Naive B cell (primary cell): ENCODE measurements around the gene TARM1. TPM values are rescaled to one million over a fixed set of nuclear protein-coding genes. Genes with fewer than 3 reads are reported as not detected.
"Not testable (repeated sequence)": the region's sequence is repeated elsewhere in the genome, so short reads cannot be mapped to it uniquely, and the experiment has no call there.

Source experiments
- ATAC-seq, 2 donors: fragments of 150-1000 bp; cut with Tn5 transposase; 2 replicates each; pipeline ENCODE4 v1.10.0; 2021; ENCODE audit warnings: low read depth in 2 of 2, mild to moderate bottlenecking in 2 of 2, moderate library complexity in 2 of 2
- DNase-seq: peaks from one replicate; pipeline ENCODE4 v3.0.0; 2022
- H3K27ac Mint-ChIP-seq, 6 donors: one replicate each; pipeline ENCODE4 v1.8.0; 2020 to 2022; ENCODE audit warnings: mild to moderate bottlenecking in 6 of 6, mixed read lengths in 6 of 6, moderate library complexity in 5 of 6, inconsistent platforms in 2 of 6
- H3K27me3 Mint-ChIP-seq, 3 donors: one replicate each; pipeline ENCODE4 v1.8.0; 2021 to 2022; ENCODE audit warnings: mixed read lengths in 3 of 3, mild to moderate bottlenecking in 1 of 3
- H3K36me3 Mint-ChIP-seq, 2 donors: one replicate each; pipeline ENCODE4 v1.8.0; 2020 to 2022; ENCODE audit warnings: mixed read lengths in 2 of 2, inconsistent platforms in 1 of 2, mild to moderate bottlenecking in 1 of 2
- H3K4me1 Mint-ChIP-seq, 3 donors: one replicate each; pipeline ENCODE4 v1.8.0; 2020 to 2022; ENCODE audit warnings: mixed read lengths in 3 of 3, inconsistent platforms in 1 of 3, mild to moderate bottlenecking in 1 of 3, moderate library complexity in 1 of 3
- H3K4me3 Mint-ChIP-seq, 8 donors: one replicate each; pipeline ENCODE4 v1.8.0; 2020 to 2022; ENCODE audit warnings: mild to moderate bottlenecking in 8 of 8, mixed read lengths in 8 of 8, moderate library complexity in 8 of 8, inconsistent platforms in 2 of 8
- H3K9me3 Mint-ChIP-seq, 7 donors: one replicate each; pipeline ENCODE4 v1.8.0; 2020 to 2022; ENCODE audit warnings: mixed read lengths in 7 of 7, mild to moderate bottlenecking in 5 of 7, inconsistent platforms in 2 of 7, moderate library complexity in 1 of 7
- polyA plus RNA-seq, 6 donors: library from polyadenylated mRNA; unstranded; fragments of 300-500 nt; fragmentation: Illumina TruSeq; gene quantifications; one replicate each; pipeline ENCODE4 v1.2.3, GENCODE V29; 2021; ENCODE audit warnings: low read depth in 6 of 6

The TARM1 gene
- polyA plus RNA-seq, 6 donors from 2014 or later = not detected

- DNase-seq (no peak), ATAC-seq (no peak)
- no peak overlapping the region for H3K27ac Mint-ChIP-seq
- peaks cover 0 to 29% of the 10 kb centered on the region in 2 donors for H3K36me3 Mint-ChIP-seq
- peaks cover 14 to 30% (median 23%) of the 10 kb centered on the region in 3 donors for H3K4me1 Mint-ChIP-seq
- H3K9me3 Mint-ChIP-seq = no peaks in the 10 kb centered on the region
- H3K27me3 Mint-ChIP-seq = no peaks in the 10 kb centered on the region
- peak overlapping the region in 1 of 8 donors; percentile 24 for H3K4me3 Mint-ChIP-seq
These were observed 27.3 kb upstream of the TARM1 start for GRCh38 chr19:54108496-54108895.

- Mint-ChIP-seq H3K27ac (no peak overlapping the region), H3K4me1 (peaks cover 19 to 32% (median 26%) of the 10 kb centered on the region in 3 donors), H3K4me3 (peak overlapping the region in 1 of 8 donors; percentile 45), H3K9me3 (no peaks in the 10 kb centered on the region), H3K27me3 (no peaks in the 10 kb centered on the region), H3K36me3 (peaks cover 0 to 29% of the 10 kb centered on the region in 2 donors)
- ATAC-seq = no peak
- DNase-seq = no peak
These were observed 26.8 kb upstream of the TARM1 start for GRCh38 chr19:54107876-54108490.

- H3K27me3 Mint-ChIP-seq = no peaks in the 10 kb centered on the region
- H3K4me3 Mint-ChIP-seq = peak overlapping the region in 1 of 8 donors; percentile 89
- H3K27ac Mint-ChIP-seq = peak overlapping the region in 1 of 6 donors; percentile 39
- H3K4me1 Mint-ChIP-seq = peaks cover 26 to 41% (median 31%) of the 10 kb centered on the region in 3 donors
- H3K36me3 Mint-ChIP-seq = peaks cover 0 to 29% of the 10 kb centered on the region in 2 donors
- no peaks in the 10 kb centered on the region for H3K9me3 Mint-ChIP-seq
- DNase-seq = no peak
- no peak for ATAC-seq
These were observed 25.6 kb upstream of the TARM1 start for GRCh38 chr19:54106716-54107115.

- DNase-seq (no peak), ATAC-seq (no peak)
- H3K4me3 Mint-ChIP-seq = peak overlapping the region in 5 of 8 donors; percentile 1 to 89 (median 64)
- H3K27ac Mint-ChIP-seq = no peak overlapping the region
- H3K9me3 Mint-ChIP-seq = no peaks in the 10 kb centered on the region
- H3K27me3 Mint-ChIP-seq = no peaks in the 10 kb centered on the region
- H3K4me1 Mint-ChIP-seq = peaks cover 26 to 41% (median 34%) of the 10 kb centered on the region in 3 donors
- H3K36me3 Mint-ChIP-seq = peaks cover 0 to 26% of the 10 kb centered on the region in 2 donors
These were observed 24.6 kb upstream of the TARM1 start for GRCh38 chr19:54105796-54106195.

GRCh38 chr19:54104998-54105715 is 24.0 kb upstream of the TARM1 start:
- H3K9me3 Mint-ChIP-seq = no peaks in the 10 kb centered on the region
- no peaks in the 10 kb centered on the region for H3K27me3 Mint-ChIP-seq
- H3K27ac Mint-ChIP-seq = peak overlapping the region in 1 of 6 donors; percentile 37
- H3K4me1 Mint-ChIP-seq = peaks cover 23 to 42% (median 30%) of the 10 kb centered on the region in 3 donors
- ATAC-seq = no peak
- peak overlapping the region in 7 of 8 donors; percentile 4 to 98 (median 25) for H3K4me3 Mint-ChIP-seq
- DNase-seq = no peak
- peaks cover 0 to 19% of the 10 kb centered on the region in 2 donors for H3K36me3 Mint-ChIP-seq

GRCh38 chr19:54102421-54103169 is 21.4 kb upstream of the TARM1 start, which contains the start of gene NDUFA3:
Gene NDUFA3 (plus strand): TSS chr19:54102855. CDS start chr19:54102879, 24 bp downstream.
- Mint-ChIP-seq H3K27ac (peak within 1 kb of the TSS; percentile 91 to 97 (median 96)), H3K9me3 (no peaks in the 10 kb centered on the region), H3K4me1 (peaks cover 21 to 41% (median 25%) of the 10 kb centered on the region in 3 donors), H3K27me3 (no peaks in the 10 kb centered on the region), H3K36me3 (peaks cover 0 to 15% of the 10 kb centered on the region in 2 donors), H3K4me3 (peak within 1 kb of the TSS; percentile 89 to 99 (median 98))
- ATAC-seq (peak; percentile 98 to 99), DNase-seq (peak; percentile 96)

- peaks cover 0 to 11% of the 10 kb centered on the region in 2 donors for H3K36me3 Mint-ChIP-seq
- H3K27ac Mint-ChIP-seq = peak within 1 kb of the TSS in 3 of 6 donors; percentile 64 to 78 (median 71)
- ATAC-seq (no peak), DNase-seq (no peak)
- H3K4me1 Mint-ChIP-seq = peaks cover 28 to 43% (median 31%) of the 10 kb centered on the region in 3 donors
- peaks cover 5 to 14% (median 13%) of the 10 kb centered on the region in 3 donors for H3K27me3 Mint-ChIP-seq
- no peaks in the 10 kb centered on the region for H3K9me3 Mint-ChIP-seq
- peak within 1 kb of the TSS in 7 of 8 donors; percentile 50 to 98 (median 63) for H3K4me3 Mint-ChIP-seq
These were observed 19.4 kb upstream of the TARM1 start, which contains the start of gene OSCAR for GRCh38 chr19:54100561-54100960. Gene OSCAR (minus strand): TSS chr19:54100803. CDS start chr19:54100792, 11 bp downstream.

- not testable (repeated sequence) for ATAC-seq, H3K36me3 Mint-ChIP-seq, H3K4me3 Mint-ChIP-seq, H3K9me3 Mint-ChIP-seq, DNase-seq, H3K27ac Mint-ChIP-seq
- Mint-ChIP-seq H3K4me1 (peaks cover 26 to 42% (median 30%) of the 10 kb centered on the region in 3 donors), H3K27me3 (peaks cover 5 to 15% (median 13%) of the 10 kb centered on the region in 3 donors)
These were observed 18.7 kb upstream of the TARM1 start for GRCh38 chr19:54099903-54100255.

GRCh38 chr19:54099190-54099902 is 18.2 kb upstream of the TARM1 start:
- H3K9me3 Mint-ChIP-seq = peaks cover 0 to 3% (median 0%) of the 10 kb centered on the region in 7 donors
- no peak overlapping the region for H3K27ac Mint-ChIP-seq
- no peak overlapping the region for H3K4me3 Mint-ChIP-seq
- no peak for DNase-seq
- peaks cover 0 to 9% of the 10 kb centered on the region in 2 donors for H3K36me3 Mint-ChIP-seq
- H3K4me1 Mint-ChIP-seq = peaks cover 26 to 40% (median 30%) of the 10 kb centered on the region in 3 donors
- H3K27me3 Mint-ChIP-seq = peaks cover 10 to 20% (median 13%) of the 10 kb centered on the region in 3 donors
- ATAC-seq = no peak

GRCh38 chr19:54096617-54097106 is 15.5 kb upstream of the TARM1 start:
- H3K4me1 Mint-ChIP-seq = peaks cover 14 to 18% (median 18%) of the 10 kb centered on the region in 3 donors
- DNase-seq (no peak), ATAC-seq (peak; percentile 46 to 51)
- peaks cover 0 to 13% (median 2%) of the 10 kb centered on the region in 7 donors for H3K9me3 Mint-ChIP-seq
- H3K4me3 Mint-ChIP-seq = peak overlapping the region; percentile 43 to 85 (median 68)
- peak overlapping the region in 1 of 6 donors; percentile 27 for H3K27ac Mint-ChIP-seq
- peaks cover 5 to 9% of the 10 kb centered on the region in 2 donors for H3K36me3 Mint-ChIP-seq
- H3K27me3 Mint-ChIP-seq = peaks cover 23 to 38% (median 25%) of the 10 kb centered on the region in 3 donors

- peak; percentile 32 for DNase-seq
- Mint-ChIP-seq H3K4me1 (peaks cover 11 to 18% (median 16%) of the 10 kb centered on the region in 3 donors), H3K27ac (peak overlapping the region in 3 of 6 donors; percentile 12 to 66 (median 27)), H3K9me3 (peaks cover 0 to 13% (median 2%) of the 10 kb centered on the region in 7 donors), H3K27me3 (peaks cover 29 to 44% (median 29%) of the 10 kb centered on the region in 3 donors), H3K4me3 (peak overlapping the region; percentile 70 to 85 (median 76))
- peak; percentile 86 to 90 for ATAC-seq
- not testable (repeated sequence) for H3K36me3 Mint-ChIP-seq
These were observed 14.9 kb upstream of the TARM1 start for GRCh38 chr19:54095859-54096616.
